Spleen (tissue), 11 donors: Measurements from ENCODE around the gene RIPOR1. TPM values are rescaled to one million over a fixed set of nuclear protein-coding genes. Genes with fewer than 3 reads are reported as not detected.
A peak's percentile ranks its signal among the peaks of the same experiment; 100 is the strongest.

Experiments
- DNase-seq: peaks from one replicate; pipeline ENCODE4 v3.0.0-alpha.2; 2020
- H3K27ac ChIP-seq, 8 donors: fragments of 200-600 bp; sonication (generic) in 7 of 8; 1 replicate in 4 of 8; 2 replicates in 4 of 8; pipeline versions ENCODE4 v1.5.0 to v1.8.0; 2016 to 2021; ENCODE audit warnings: inconsistent platforms in 4 of 8, mild to moderate bottlenecking in 4 of 8, moderate library complexity in 1 of 8
- H3K27me3 ChIP-seq, 7 donors: fragments of 200-600 bp; sonication (generic) in 6 of 7; replicated peaks in 1 of 7; 1 replicate in 4 of 7; 2 replicates in 3 of 7; pipeline versions ENCODE4 v1.5.0 to v1.8.0; 2016 to 2021; ENCODE audit warnings: inconsistent platforms in 3 of 7, mild to moderate bottlenecking in 1 of 7
- H3K36me3 ChIP-seq, 6 donors: fragments of 200-600 bp; sonication (generic) in 5 of 6; 1 replicate in 4 of 6; 2 replicates in 2 of 6; pipeline versions ENCODE4 v1.5.0 to v1.8.0; 2016 to 2021; ENCODE audit warnings: inconsistent platforms in 2 of 6
- H3K4me1 ChIP-seq, 6 donors: fragments of 200-600 bp; sonication (generic) in 5 of 6; 1 replicate in 3 of 6; 2 replicates in 3 of 6; pipeline versions ENCODE4 v1.5.0 to v1.8.0; 2016 to 2021; ENCODE audit warnings: inconsistent platforms in 3 of 6
- H3K4me3 ChIP-seq, 8 donors: fragments of 200-600 bp; sonication (generic) in 7 of 8; 1 replicate in 4 of 8; 2 replicates in 4 of 8; pipeline versions ENCODE4 v1.5.0 to v1.8.0; 2016 to 2021; ENCODE audit warnings: inconsistent platforms in 4 of 8, mild to moderate bottlenecking in 4 of 8, moderate library complexity in 2 of 8
- H3K9me3 ChIP-seq, 8 donors: fragments of 200-600 bp; sonication (generic) in 7 of 8; 1 replicate in 4 of 8; 2 replicates in 4 of 8; pipeline versions ENCODE4 v1.5.0 to v1.8.0; 2016 to 2021; ENCODE audit warnings: inconsistent platforms in 4 of 8
- CTCF ChIP-seq, 11 experiments: fragments of 200-600 bp in 7 of 11; fragments of 450-650 bp in 4 of 11; sonication (generic) in 4 of 11; IDR thresholded peaks in 8 of 11; conservative IDR thresholded peaks in 3 of 11; 1 replicate in 7 of 11; 2 replicates in 4 of 11; pipeline versions ENCODE4 v1.4.0 to v1.8.0; 2016 to 2021; ENCODE audit warnings: antibody characterized with exemption in 11 of 11, inconsistent platforms in 4 of 11, mild to moderate bottlenecking in 1 of 11
- POLR2A ChIP-seq, 3 donors: fragments of 450-650 bp; IDR thresholded peaks; one replicate each; pipeline ENCODE4 v1.5.1; 2017; ENCODE audit warnings: antibody characterized with exemption in 3 of 3, mild to moderate bottlenecking in 1 of 3
- POLR2AphosphoS5 ChIP-seq, 3 donors: sonication (generic); formaldehyde crosslinking; IDR thresholded peaks; one replicate each; pipeline ENCODE4 v1.5.1; 2017; ENCODE audit warnings: antibody characterized with exemption in 3 of 3
- WGBS, 5 donors: extraction: QIAGEN DNeasy Blood & Tissue Kit in 3 of 5; methylation state at CpG; one replicate each; pipeline versions ENCODE4 v1.1.5 to v1.1.7; 2013 to 2018; 5-methylcytosine and 5-hydroxymethylcytosine counted together
- intact Hi-C: fragments of 100-400 bp; cut with DNase I; formaldehyde crosslinking; loops from one replicate; pipeline ENCODE4 v1.15.0; 2023; ENCODE audit warnings: low total_unique reads
- polyA plus RNA-seq, 3 donors: library from polyadenylated mRNA; stranded (reverse); fragments of 200-250 nt; gene quantifications; one replicate each; pipeline ENCODE4 v1.2.1, GENCODE V29; 2013
- total RNA-seq, 7 donors: library from RNA; depleted of rRNA in 3 of 7; stranded (reverse); fragments of >200 nt in 3 of 7; fragmentation: NEBNext Ultra II Directional in 4 of 7; extraction: Animal tissue kit (Norgen Biotek cat#: 25700) in 4 of 7; gene quantifications; one replicate each; pipeline versions ENCODE4 v1.1.0 to v1.2.1, GENCODE V29; 2016 to 2021
- donor health status: healthy with polysubstance abuse.
- donor health status: DM: no; HTN: no; CAD: no; lungs with moderate emphysema.
- donor health status: DM: no; HTN: no; CAD: no.
- donor health status: Bipolar disorder and iron deficiency.
- donor health status: healthy.
- donor health status: DM: no; HTN: no; CAD: no.
- donor health status: DM: yes; HTN: yes; CAD: no.

RIPOR1 gene
- total and polyA plus RNA-seq, 10 donors, result 29.9 to 242 (median 133) TPM

GRCh38 chr16:67499106-67499505 is 29.5 kb upstream of the RIPOR1 start:
- Histone ChIP-seq H3K4me1 (peaks cover 10 to 27% (median 17%) of the 10 kb centered on the region in 6 donors), H3K4me3 (no peak overlapping the region), H3K9me3 (no peaks in the 10 kb centered on the region), H3K27ac (no peak overlapping the region), H3K36me3 (peaks cover 0 to 33% (median 0%) of the 10 kb centered on the region in 6 donors), H3K27me3 (no peaks in the 10 kb centered on the region)
- 81 to 94% (median 91%) methylated on average over 4 of the region's 4 CpGs for WGBS, 5 donors
- no peak for DNase-seq
- intact Hi-C loops, result no loop called here
- TF ChIP-seq POLR2A (IDR thresholded peaks at IDR 0.05) (no peak), CTCF (IDR thresholded peaks at IDR 0.05 in 8 of 11, conservative IDR thresholded peaks at IDR 0.05 in 3 of 11) (no peak), POLR2AphosphoS5 (IDR thresholded peaks at IDR 0.05) (no peak)

- peaks cover 25 to 56% (median 49%) of the 10 kb centered on the region in 6 donors for H3K4me1 ChIP-seq
- intact Hi-C loops, result no loop called here
- DNase-seq, result peak; percentile 90
- 56 to 64% (median 61%) methylated on average over 9 of the region's 9 CpGs for WGBS, 5 donors
- TF ChIP-seq POLR2AphosphoS5 (IDR thresholded peaks at IDR 0.05), result peak in 2 of 3 donors; percentile 22 to 77
- TF ChIP-seq CTCF (IDR thresholded peaks at IDR 0.05 in 8 of 11, conservative IDR thresholded peaks at IDR 0.05 in 3 of 11), result peak in 1 of 11 experiments; percentile 11
- no peak for TF ChIP-seq POLR2A (IDR thresholded peaks at IDR 0.05)
- H3K36me3 ChIP-seq, result peaks cover 0 to 8% (median 0%) of the 10 kb centered on the region in 6 donors
- peak overlapping the region; percentile 52 to 89 (median 76) for H3K27ac ChIP-seq
- no peak overlapping the region for H3K4me3 ChIP-seq
- H3K27me3 ChIP-seq, result no peaks in the 10 kb centered on the region
- H3K9me3 ChIP-seq, result no peaks in the 10 kb centered on the region
These were observed 24.3 kb upstream of the RIPOR1 start for GRCh38 chr16:67504031-67505021.

GRCh38 chr16:67506468-67506867 is 22.2 kb upstream of the RIPOR1 start:
- intact Hi-C loops, result no loop called here

More at GRCh38 chr16:67506468-67506867, 22.2 kb upstream of the RIPOR1 start:
- H3K27me3 ChIP-seq, result no peaks in the 10 kb centered on the region
- 65 to 84% (median 79%) methylated on average over 8 of the region's 8 CpGs for WGBS, 5 donors
- no peak for TF ChIP-seq CTCF (IDR thresholded peaks at IDR 0.05 in 8 of 11, conservative IDR thresholded peaks at IDR 0.05 in 3 of 11)
- TF ChIP-seq POLR2AphosphoS5 (IDR thresholded peaks at IDR 0.05), result no peak
- H3K9me3 ChIP-seq, result no peaks in the 10 kb centered on the region
- H3K4me1 ChIP-seq, result peaks cover 25 to 56% (median 49%) of the 10 kb centered on the region in 6 donors
- no peak for DNase-seq
- peaks cover 0 to 1% (median 0%) of the 10 kb centered on the region in 6 donors for H3K36me3 ChIP-seq
- no peak overlapping the region for H3K4me3 ChIP-seq
- H3K27ac ChIP-seq, result peak overlapping the region in 4 of 8 donors; percentile 56 to 89 (median 68)
